Natural killer cell (primary cell): ENCODE measurements around the gene GPR141. TPM values are rescaled to one million over a fixed set of nuclear protein-coding genes. Genes with fewer than 3 reads are reported as not detected.

Source experiments
- ATAC-seq, 3 donors: fragments of 150-1000 bp in 2 of 3; fragments of 200-7000 bp in 1 of 3; cut with Tn5 transposase; 1 replicate in 1 of 3; 2 replicates in 2 of 3; pipeline ENCODE4 v1.10.0; 2021; ENCODE audit warnings: mild to moderate bottlenecking in 2 of 3, moderate library complexity in 2 of 3
- DNase-seq, 2 donors: peaks; one replicate each; pipeline versions ENCODE4 v3.0.0 to v3.0.0-alpha.2; 2013 to 2021; ENCODE audit warnings: mixed read lengths in 1 of 2
- H3K27ac ChIP-seq: one replicate; pipeline ENCODE4 v1.5.1; 2013; ENCODE audit warnings: mild to moderate bottlenecking, low read length
- H3K27me3 ChIP-seq: one replicate; pipeline ENCODE4 v1.6.1; 2013; ENCODE audit warnings: low read length; ENCODE audit not compliant: control insufficient read depth, insufficient read depth
- H3K36me3 ChIP-seq: one replicate; pipeline ENCODE4 v1.6.1; 2013; ENCODE audit warnings: low read length; ENCODE audit not compliant: control insufficient read depth, insufficient read depth
- H3K4me1 ChIP-seq: one replicate; pipeline ENCODE4 v1.6.1; 2013; ENCODE audit warnings: low read length; ENCODE audit not compliant: control insufficient read depth, insufficient read depth
- H3K4me3 ChIP-seq: one replicate; pipeline ENCODE4 v1.5.1; 2013; ENCODE audit warnings: low read length
- H3K9me3 ChIP-seq: one replicate; pipeline ENCODE4 v1.6.1; 2013; ENCODE audit warnings: low read length; ENCODE audit not compliant: control insufficient read depth, insufficient read depth
- H3K27ac Mint-ChIP-seq, 2 donors: one replicate each; pipeline ENCODE4 v1.8.0; 2022; ENCODE audit warnings: mild to moderate bottlenecking in 2 of 2, mixed read lengths in 2 of 2, moderate library complexity in 1 of 2
- H3K27me3 Mint-ChIP-seq, 2 donors: one replicate each; pipeline ENCODE4 v1.8.0; 2022; ENCODE audit warnings: low read depth in 2 of 2, mixed read lengths in 2 of 2
- H3K36me3 Mint-ChIP-seq: one replicate; pipeline ENCODE4 v1.8.0; 2022; ENCODE audit warnings: mixed read lengths
- H3K4me1 Mint-ChIP-seq, 2 donors: one replicate each; pipeline ENCODE4 v1.8.0; 2022; ENCODE audit warnings: mixed read lengths in 2 of 2
- H3K4me3 Mint-ChIP-seq: one replicate; pipeline ENCODE4 v1.8.0; 2022; ENCODE audit warnings: mild to moderate bottlenecking, moderate library complexity, mixed read lengths
- H3K9me3 Mint-ChIP-seq, 2 donors: one replicate each; pipeline ENCODE4 v1.8.0; 2022; ENCODE audit warnings: mixed read lengths in 2 of 2
- CTCF ChIP-seq: fragments of 200-600 bp; IDR thresholded peaks from one replicate; pipeline ENCODE4 v1.8.0; 2022; ENCODE audit warnings: antibody characterized with exemption
- WGBS: methylation state at CpG from one replicate; pipeline ENCODE4 v1.1.7; 2013; ENCODE audit warnings: missing lambda C conversion rate; ENCODE audit not compliant: insufficient coverage; 5-methylcytosine and 5-hydroxymethylcytosine counted together
- intact Hi-C: fragments of 100-400 bp; cut with micrococcal nuclease; formaldehyde crosslinking; loops from one replicate; pipeline ENCODE4 v1.14.2; 2022
- total RNA-seq, 4 donors: library from RNA; stranded (reverse); fragments of 120-200 nt in 1 of 4; gene quantifications; one replicate each; pipeline versions ENCODE4 v1.2.3 to v1.2.4, GENCODE V29; 2013 to 2022

Gene GPR141
- 10 to 100 TPM; 30.2 to 68.1 (median 55.2) TPM for total RNA-seq
- 58.8 TPM for total RNA-seq (2013)

DNA sequence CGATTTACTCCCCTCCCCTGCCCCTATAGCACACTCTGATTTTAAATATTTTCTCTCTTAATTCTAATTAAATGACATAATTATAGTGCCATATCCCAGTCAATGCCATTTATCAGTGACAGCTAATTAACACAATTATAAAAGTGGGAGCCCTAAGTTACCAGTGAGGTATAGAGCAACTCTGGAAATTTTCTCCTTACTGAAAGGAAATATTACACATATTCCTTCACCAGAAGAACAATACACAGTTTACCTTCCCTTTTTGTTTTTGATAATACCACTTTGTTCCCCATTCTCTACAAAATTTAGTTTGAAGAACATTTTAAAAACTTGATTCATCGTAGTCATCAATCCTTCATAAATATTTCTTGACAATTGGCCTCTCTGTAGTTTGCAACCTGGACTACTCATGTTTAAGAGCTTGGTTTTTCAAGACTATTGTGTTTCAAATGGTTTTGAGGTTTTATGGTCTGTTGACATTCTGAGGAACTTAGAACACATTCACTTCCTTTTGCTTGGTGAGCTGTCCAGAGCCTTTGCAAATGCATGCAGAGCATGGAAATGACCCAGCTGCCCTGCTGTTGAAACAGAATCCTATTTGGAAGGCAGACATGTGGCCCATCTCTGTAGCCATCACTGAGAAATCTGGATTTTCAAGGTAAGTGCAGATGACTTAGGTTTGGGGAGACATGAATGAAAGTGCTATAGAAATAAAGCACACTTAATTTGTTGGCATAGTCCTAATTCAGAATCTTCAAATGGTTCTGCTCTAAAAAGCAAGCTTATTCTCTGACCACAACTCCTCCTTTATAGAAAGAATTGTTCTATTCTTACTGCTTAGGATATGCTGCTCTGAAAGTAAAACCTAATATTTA, at the start of gene GPR141:
Gene GPR141 (plus strand): TSS at position 521 of the 875 bp plus-strand sequence. CDS start 56,628 bp downstream, outside the sequence.
- Mint-ChIP-seq H3K27ac (peak within 1 kb of the TSS; percentile 92 to 93), H3K9me3 (no peaks in the 10 kb centered on the region), H3K4me3 (peak within 1 kb of the TSS; percentile 86), H3K27me3 (peaks cover 0 to 3% of the 10 kb centered on the region in 2 donors), H3K4me1 (peaks cover 52 to 59% of the 10 kb centered on the region in 2 donors), H3K36me3 (peaks cover 7% of the 10 kb centered on the region)
- ATAC-seq = peak; percentile 65 to 80 (median 67)
- Histone ChIP-seq H3K4me1 (peaks cover 13% of the 10 kb centered on the region), H3K9me3 (no peaks in the 10 kb centered on the region), H3K27me3 (no peaks in the 10 kb centered on the region), H3K27ac (peak within 1 kb of the TSS; percentile 67), H3K4me3 (peak within 1 kb of the TSS; percentile 63), H3K36me3 (no peaks in the 10 kb centered on the region)
- intact Hi-C loops = loop anchor here (10.0 kb wide), 1 partner anchor 49 kb away; no protein-coding TSS in a partner anchor
- no peak for TF ChIP-seq CTCF
- DNase-seq = peak in 1 of 2 donors; percentile 14
- 38% methylated on average over 1 of the region's 2 CpGs for WGBS

DNA sequence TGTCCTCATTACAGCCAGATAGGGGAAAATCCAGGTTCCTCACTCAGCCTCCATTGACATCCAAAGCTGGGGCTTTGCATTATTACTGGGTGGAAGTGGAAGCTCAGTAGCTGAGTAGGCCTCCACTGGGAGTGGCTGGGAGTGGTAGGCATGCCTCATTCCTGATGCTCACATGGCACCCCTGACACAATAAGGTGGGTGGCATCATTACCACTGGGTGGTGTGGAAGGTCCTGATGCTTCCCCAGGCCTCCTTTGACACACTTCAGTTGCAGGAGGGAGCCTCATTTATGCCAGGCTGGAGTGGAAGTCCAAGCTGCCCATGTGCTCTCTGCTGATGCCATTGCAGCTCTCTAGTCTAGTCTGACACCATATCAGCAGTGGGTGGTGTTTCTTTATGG, 48.2 kb upstream of the GPR141 start:
- Mint-ChIP-seq H3K4me3 (peak overlapping the region; percentile 83), H3K27ac (peak overlapping the region; percentile 60 to 85), H3K36me3 (peaks cover 51% of the 10 kb centered on the region), H3K9me3 (peaks cover 10 to 14% of the 10 kb centered on the region in 2 donors), H3K27me3 (no peaks in the 10 kb centered on the region), H3K4me1 (peaks cover 77 to 86% of the 10 kb centered on the region in 2 donors)
- DNase-seq (no peak), ATAC-seq (peak in 1 of 3 donors; percentile 19)
- Histone ChIP-seq H3K4me1 (peaks cover 9% of the 10 kb centered on the region), H3K27me3 (no peaks in the 10 kb centered on the region), H3K9me3 (peaks cover 9% of the 10 kb centered on the region), H3K27ac (peak overlapping the region; percentile 10), H3K36me3 (no peaks in the 10 kb centered on the region), H3K4me3 (no peak overlapping the region)
- no peak for TF ChIP-seq CTCF
- intact Hi-C loops = loop anchor here (10.0 kb wide), 1 partner anchor 49 kb away; the partner anchor contains the start of gene GPR141

DNA sequence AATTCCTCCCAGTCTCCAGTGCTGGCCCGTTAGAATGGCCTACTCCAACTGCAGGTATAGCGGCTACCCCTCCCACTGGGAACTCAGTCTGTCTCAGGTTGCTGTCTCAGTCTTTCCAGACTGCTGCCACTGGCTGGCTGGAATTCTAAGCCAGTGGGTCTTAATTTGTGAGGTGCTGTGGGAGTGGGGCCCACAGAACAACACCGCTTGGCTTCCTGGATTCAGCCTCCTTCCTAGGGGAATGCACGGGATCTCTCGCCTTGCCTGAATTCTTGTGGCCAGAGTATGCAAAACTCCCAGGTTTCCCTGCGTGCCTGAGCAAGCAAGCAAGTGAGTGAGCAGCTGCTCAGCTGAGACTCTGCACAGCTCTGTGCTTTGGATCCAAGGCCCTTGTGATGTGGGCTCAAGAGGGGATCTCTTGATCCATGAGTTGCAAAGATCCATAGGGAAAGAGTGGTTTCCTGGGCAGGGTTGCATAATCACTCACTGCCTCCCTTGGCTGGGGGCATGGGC, 41.5 kb upstream of the GPR141 start:
- H3K27me3 Mint-ChIP-seq = no peaks in the 10 kb centered on the region
- H3K4me3 Mint-ChIP-seq = no peak overlapping the region
- no peak for ATAC-seq
- WGBS = 90% methylated on average over 6 of the region's 6 CpGs
- intact Hi-C loops = no loop called here
- no peak for TF ChIP-seq CTCF
- no peaks in the 10 kb centered on the region for H3K27me3 ChIP-seq
- H3K9me3 Mint-ChIP-seq = peaks cover 10 to 19% of the 10 kb centered on the region in 2 donors
- H3K27ac ChIP-seq = no peak overlapping the region
- H3K36me3 Mint-ChIP-seq = peaks cover 52% of the 10 kb centered on the region
- H3K4me1 Mint-ChIP-seq = peaks cover 68 to 84% of the 10 kb centered on the region in 2 donors
- no peak for DNase-seq
- H3K36me3 ChIP-seq = no peaks in the 10 kb centered on the region
- peaks cover 16% of the 10 kb centered on the region for H3K4me1 ChIP-seq
- H3K4me3 ChIP-seq = no peak overlapping the region
- peak overlapping the region; percentile 57 to 60 for H3K27ac Mint-ChIP-seq
- no peaks in the 10 kb centered on the region for H3K9me3 ChIP-seq
